IMR-90 (cell line): Measurements from ENCODE around the gene AMER2. TPM values are rescaled to one million over a fixed set of nuclear protein-coding genes. Genes with fewer than 3 reads are reported as not detected.

Source experiments
- ATAC-seq: fragments of 200-7000 bp; cut with Tn5 transposase; 2 replicates; pipeline ENCODE4 v1.9.1; 2020; ENCODE audit warnings: low read depth, mild to moderate bottlenecking, moderate library complexity
- BruUV-seq: library from RNA; stranded (reverse); fragments of 400-500 nt; replicated peaks from 2 replicates; lab custom pipeline; 2021; lab: Mats Ljungman, UMichigan
- CTCF ChIA-PET: fragments of 300-600 bp; formaldehyde crosslinking; extraction: SDS; loops from one replicate; lab custom pipeline; 2021; ENCODE audit warnings: antibody characterized with exemption; lab: Yijun Ruan, JAX
- POLR2A ChIA-PET: fragments of 300-600 bp; sonication (Branson Sonifier 250); formaldehyde crosslinking; loops from one replicate; lab custom pipeline; 2022; ENCODE audit warnings: antibody characterized with exemption; ENCODE audit not compliant: unreplicated experiment; lab: Charles Lee
- DNase-seq: peaks from one replicate; pipeline ENCODE4 v3.0.0; 2013
- H2AFZ ChIP-seq: replicated peaks from 2 replicates; pipeline ENCODE3; 2013; ENCODE audit warnings: low read length, mild to moderate bottlenecking; ENCODE audit not compliant: poor library complexity
- H2AK5ac ChIP-seq: 2 replicates; pipeline ENCODE4 v1.6.1; 2013; ENCODE audit warnings: low read depth, low read length, inconsistent platforms
- H2AK9ac ChIP-seq: replicated peaks from 2 replicates; pipeline ENCODE3; 2013; ENCODE audit warnings: mild to moderate bottlenecking, low read depth, low read length, moderate library complexity; ENCODE audit not compliant: poor library complexity
- H2BK120ac ChIP-seq: 2 replicates; pipeline ENCODE4 v1.6.1; 2013; ENCODE audit warnings: low read depth, low read length, inconsistent platforms
- H2BK15ac ChIP-seq: 3 replicates; pipeline ENCODE4 v1.6.1; 2013; ENCODE audit warnings: low read depth, low read length, inconsistent platforms
- H2BK20ac ChIP-seq: 2 replicates; pipeline ENCODE4 v1.6.1; 2013; ENCODE audit warnings: low read depth, mild to moderate bottlenecking, inconsistent platforms, low read length, moderate library complexity
- H2BK5ac ChIP-seq: 2 replicates; pipeline ENCODE4 v1.6.1; 2013; ENCODE audit warnings: mild to moderate bottlenecking, low read depth, low read length, inconsistent platforms; ENCODE audit not compliant: poor library complexity, severe bottlenecking
- H3K14ac ChIP-seq: replicated peaks from 2 replicates; pipeline ENCODE4 v1.6.1; 2013; ENCODE audit warnings: low read depth, low read length, inconsistent platforms
- H3K18ac ChIP-seq: 2 replicates; pipeline ENCODE4 v1.6.1; 2013; ENCODE audit warnings: low read depth, low read length, control low read depth
- H3K23ac ChIP-seq: 2 replicates; pipeline ENCODE4 v1.6.1; 2013; ENCODE audit warnings: low read depth, low read length, inconsistent platforms
- H3K27ac ChIP-seq: 2 replicates; pipeline ENCODE4 v1.5.1; 2013; ENCODE audit warnings: mild to moderate bottlenecking, control low read depth, low read length; ENCODE audit not compliant: insufficient read depth
- H3K27me3 ChIP-seq: 2 replicates; pipeline ENCODE4 v1.6.1; 2013; ENCODE audit warnings: low read length; ENCODE audit not compliant: control insufficient read depth, insufficient read depth
- H3K36me3 ChIP-seq: 2 replicates; pipeline ENCODE4 v1.6.1; 2013; ENCODE audit warnings: low read length, mixed read lengths; ENCODE audit not compliant: control insufficient read depth, insufficient read depth
- H3K4ac ChIP-seq: 2 replicates; pipeline ENCODE4 v1.6.1; 2013; ENCODE audit warnings: low read depth, low read length, inconsistent platforms
- H3K4me1 ChIP-seq: 2 replicates; pipeline ENCODE4 v1.6.1; 2013; ENCODE audit warnings: low read length, mixed read lengths; ENCODE audit not compliant: control insufficient read depth, insufficient read depth
- H3K4me2 ChIP-seq: 2 replicates; pipeline ENCODE4 v1.6.1; 2013; ENCODE audit warnings: low read depth, mild to moderate bottlenecking, control low read depth, low read length, moderate library complexity
- H3K4me3 ChIP-seq: 2 replicates; pipeline ENCODE4 v1.5.1; 2013; ENCODE audit warnings: low read depth, mild to moderate bottlenecking, control low read depth, low read length, moderate library complexity; ENCODE audit not compliant: insufficient read depth
- H3K56ac ChIP-seq: 2 replicates; pipeline ENCODE4 v1.6.1; 2013; ENCODE audit warnings: low read length, inconsistent platforms; ENCODE audit not compliant: insufficient read depth; ENCODE audit errors: extremely low read depth
- H3K79me1 ChIP-seq, 2 experiments: 2 replicates each; pipeline ENCODE4 v1.6.1; 2013; ENCODE audit warnings: low read length in 2 of 2, inconsistent platforms in 1 of 2, low read depth in 1 of 2
- H3K9ac ChIP-seq: 2 replicates; pipeline ENCODE4 v1.6.1; 2013; ENCODE audit warnings: low read depth, low read length, control low read depth
- H3K9me1 ChIP-seq: 2 replicates; pipeline ENCODE4 v1.6.1; 2013; ENCODE audit warnings: low read length, inconsistent platforms; ENCODE audit not compliant: insufficient read depth
- H3K9me3 ChIP-seq: 2 replicates; pipeline ENCODE4 v1.6.1; 2013; ENCODE audit warnings: low read length; ENCODE audit not compliant: control insufficient read depth, insufficient read depth
- H4K20me1 ChIP-seq: 2 replicates; pipeline ENCODE4 v1.6.1; 2013; ENCODE audit warnings: low read length, inconsistent platforms; ENCODE audit not compliant: insufficient read depth
- H4K5ac ChIP-seq: 2 replicates; pipeline ENCODE4 v1.6.1; 2013; ENCODE audit warnings: mild to moderate bottlenecking, low read depth, low read length, control low read depth
- H4K8ac ChIP-seq, 2 experiments: 2 replicates each; pipeline ENCODE4 v1.6.1; 2013; ENCODE audit warnings: low read depth in 2 of 2, low read length in 2 of 2, control low read depth in 1 of 2, inconsistent platforms in 1 of 2
- H4K91ac ChIP-seq: 2 replicates; pipeline ENCODE4 v1.6.1; 2013; ENCODE audit warnings: low read depth, low read length, inconsistent platforms; ENCODE audit not compliant: insufficient read depth
- CEBPB ChIP-seq: IDR thresholded peaks from 2 replicates; pipeline ENCODE4 v1.6.1; 2012; ENCODE audit warnings: low read depth, low read length, improper control_type of control experiment
- CHD1 ChIP-seq: IDR thresholded peaks from 2 replicates; pipeline ENCODE4 v1.6.1; 2012; ENCODE audit warnings: low read depth, low read length, improper control_type of control experiment
- FOS ChIP-seq: fragments of 150-350 bp; IDR thresholded peaks from 2 replicates; pipeline ENCODE4 v1.6.1; 2016; ENCODE audit warnings: low read depth, low read length
- MAFK ChIP-seq: IDR thresholded peaks from 2 replicates; pipeline ENCODE4 v1.6.1; 2012; ENCODE audit warnings: low read depth, low read length, improper control_type of control experiment
- MAZ ChIP-seq: IDR thresholded peaks from 2 replicates; pipeline ENCODE4 v1.6.1; 2012; ENCODE audit warnings: low read depth, mild to moderate bottlenecking, low read length, improper control_type of control experiment, moderate library complexity, borderline replicate concordance
- MXI1 ChIP-seq: IDR thresholded peaks from 2 replicates; pipeline ENCODE4 v1.6.1; 2012; ENCODE audit warnings: low read depth, mild to moderate bottlenecking, low read length, moderate library complexity, borderline replicate concordance
- NFE2L2 ChIP-seq: fragments of 150-350 bp; IDR thresholded peaks from 2 replicates; pipeline ENCODE4 v1.6.1; 2016; ENCODE audit warnings: low read depth, mild to moderate bottlenecking, low read length
- POLR2A ChIP-seq: IDR thresholded peaks from 2 replicates; pipeline ENCODE4 v1.6.1; 2012; ENCODE audit warnings: mild to moderate bottlenecking, low read depth, low read length
- RAD21 ChIP-seq: IDR thresholded peaks from 2 replicates; pipeline ENCODE4 v1.6.1; 2012; ENCODE audit warnings: low read length, improper control_type of control experiment
- RCOR1 ChIP-seq: IDR thresholded peaks from 2 replicates; pipeline ENCODE4 v1.6.1; 2012; ENCODE audit warnings: mild to moderate bottlenecking, low read length, improper control_type of control experiment; ENCODE audit not compliant: insufficient replicate concordance
- RFX5 ChIP-seq: IDR thresholded peaks from 2 replicates; pipeline ENCODE4 v1.8.0; 2012; ENCODE audit warnings: low read depth, mild to moderate bottlenecking, low read length, moderate library complexity
- SMC3 ChIP-seq: fragments of 150-350 bp; IDR thresholded peaks from 2 replicates; pipeline ENCODE4 v1.6.1; 2016; ENCODE audit warnings: low read depth, mild to moderate bottlenecking, antibody characterized with exemption, low read length, moderate library complexity
- WGBS, 2 experiments: methylation state at CpG; one replicate each; pipeline versions ENCODE4 v1.1.5 to v1.1.7; 2013; ENCODE audit warnings: missing lambda C conversion rate in 2 of 2; ENCODE audit not compliant: insufficient read length in 1 of 2; ENCODE audit errors: extremely low coverage in 2 of 2; 5-methylcytosine and 5-hydroxymethylcytosine counted together
- dilution Hi-C: fragments of 300-500 bp; cut with HindIII; formaldehyde crosslinking; loops from one replicate; pipeline ENCODE4 v1.14.3; 2018; ENCODE audit warnings: low sequenced_read_pairs; ENCODE audit not compliant: unreplicated experiment
- in situ Hi-C: fragments of 300-500 bp; cut with MboI; formaldehyde crosslinking; loops from 3 replicates; pipeline ENCODE4 v1.14.3; 2019; ENCODE audit warnings: low sequenced_read_pairs, inconsistent platforms, mixed read lengths
- intact Hi-C: fragments of 100-400 bp; cut with micrococcal nuclease; formaldehyde crosslinking; loops from 2 replicates; pipeline ENCODE4 v1.10.0; 2022
- polyA plus RNA-seq, 3 experiments: library from polyadenylated mRNA; depleted of rRNA; stranded (reverse); fragments of >200 nt; gene quantifications; 2 replicates each; pipeline ENCODE4 v1.2.3, GENCODE V29; 2012; ENCODE audit warnings: low replicate concordance in 1 of 3
- total RNA-seq: library from RNA; depleted of rRNA; stranded (reverse); fragments of >200 nt; gene quantifications from 2 replicates; pipeline ENCODE4 v1.2.3, GENCODE V29; 2012
- TF ChIP-seq, protein P1 (sequence below): fragments of 150-350 bp; IDR thresholded peaks from 2 replicates; pipeline ENCODE4 v1.6.1; 2017; ENCODE audit warnings: mild to moderate bottlenecking, antibody characterized with exemption, low read length, low read depth
- TF ChIP-seq, protein P2 (sequence below): fragments of 150-350 bp; IDR thresholded peaks from 2 replicates; pipeline ENCODE4 v1.6.1; 2016; ENCODE audit warnings: low read depth, mild to moderate bottlenecking, low read length, moderate library complexity, borderline replicate concordance
- TF ChIP-seq, protein P3 (sequence below): conservative IDR thresholded peaks from 2 replicates; pipeline ENCODE4 v1.5.1; 2012; ENCODE audit warnings: mild to moderate bottlenecking, low read depth, low read length, improper control_type of control experiment

AMER2 gene
- total and polyA plus RNA-seq, 2 of the 4 experiments (the other 2 are of a cell fraction) = not detected

DNA sequence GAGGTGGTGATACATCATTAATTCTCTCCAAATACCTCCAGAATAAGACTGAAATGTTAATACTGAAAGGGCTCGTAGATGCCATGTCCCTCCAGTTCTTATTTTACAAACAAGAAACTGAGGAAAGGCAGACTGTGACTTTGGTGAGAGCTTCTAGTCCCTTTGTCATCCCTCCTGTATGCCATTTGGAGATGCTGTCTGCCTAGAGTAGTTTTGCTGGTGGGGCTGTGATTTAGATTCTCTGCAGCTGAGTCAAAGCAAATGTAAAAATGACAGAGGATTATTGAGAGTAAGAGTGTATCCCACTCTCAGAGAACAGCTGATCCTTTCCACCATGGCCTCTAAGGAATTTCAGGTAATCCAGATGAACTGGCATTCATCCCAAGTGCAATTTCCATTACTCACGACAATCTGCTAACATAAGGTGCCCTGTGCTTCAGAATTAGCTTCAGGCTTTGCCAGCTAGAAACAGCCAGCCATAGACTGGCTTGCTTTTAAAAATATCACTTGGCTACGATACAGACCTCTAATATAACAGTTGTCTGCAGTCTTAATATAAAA is 59.3 kb downstream of the AMER2 start:
- Histone ChIP-seq H3K9me1 (no peaks in the 10 kb centered on the region), H3K9me3 (no peaks in the 10 kb centered on the region), H3K56ac (no peak overlapping the region), H3K27me3 (no peaks in the 10 kb centered on the region; the same call in 1 of the 2 replicates), H2AFZ (no peak overlapping the region), H3K27ac (no peak overlapping the region), H2BK20ac (no peak overlapping the region), H2BK120ac (no peak overlapping the region), H3K36me3 (no peaks in the 10 kb centered on the region), H4K91ac (no peak overlapping the region), H3K4me1 (no peaks in the 10 kb centered on the region), H4K5ac (no peak overlapping the region), H4K8ac (no peak overlapping the region), H4K20me1 (no peaks in the 10 kb centered on the region), H3K23ac (no peak overlapping the region), H3K4me3 (no peak overlapping the region), H2BK15ac (no peak overlapping the region), H3K4me2 (no peak overlapping the region), H3K79me1 (no peaks in the 10 kb centered on the region), H3K18ac (no peak overlapping the region), H3K9ac (no peak overlapping the region), H3K14ac (no peak overlapping the region), H2BK5ac (no peak overlapping the region), H3K4ac (no peak overlapping the region), H2AK9ac (no peak overlapping the region), H2AK5ac (no peak overlapping the region)
- DNase-seq (no peak), ATAC-seq (no peak)
- in situ Hi-C loops (no loop called here), intact Hi-C loops (no loop called here), dilution Hi-C loops (no loop called here)
- BruUV-seq = no TSS peak
- 14% methylated on average over 1 of the region's 3 CpGs; no CpG with 5 or more reads in 1 of the 2 experiments for WGBS, 2 experiments
- ChIA-PET CTCF (interaction anchor here (2.6 kb wide), 1 partner anchor 10 kb away, joined by 14 read pairs; no protein-coding TSS in a partner anchor), POLR2A (no interaction called here)
- TF ChIP-seq, protein P1, sequence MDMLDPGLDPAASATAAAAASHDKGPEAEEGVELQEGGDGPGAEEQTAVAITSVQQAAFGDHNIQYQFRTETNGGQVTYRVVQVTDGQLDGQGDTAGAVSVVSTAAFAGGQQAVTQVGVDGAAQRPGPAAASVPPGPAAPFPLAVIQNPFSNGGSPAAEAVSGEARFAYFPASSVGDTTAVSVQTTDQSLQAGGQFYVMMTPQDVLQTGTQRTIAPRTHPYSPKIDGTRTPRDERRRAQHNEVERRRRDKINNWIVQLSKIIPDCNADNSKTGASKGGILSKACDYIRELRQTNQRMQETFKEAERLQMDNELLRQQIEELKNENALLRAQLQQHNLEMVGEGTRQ = no peak
- TF ChIP-seq RAD21 (no peak), MXI1 (no peak), SMC3 (no peak), MAFK (no peak), RCOR1 (no peak), CEBPB (no peak), CHD1 (no peak), MAZ (no peak), NFE2L2 (no peak), POLR2A (no peak), RFX5 (no peak), FOS (no peak)
- TF ChIP-seq, protein P2, sequence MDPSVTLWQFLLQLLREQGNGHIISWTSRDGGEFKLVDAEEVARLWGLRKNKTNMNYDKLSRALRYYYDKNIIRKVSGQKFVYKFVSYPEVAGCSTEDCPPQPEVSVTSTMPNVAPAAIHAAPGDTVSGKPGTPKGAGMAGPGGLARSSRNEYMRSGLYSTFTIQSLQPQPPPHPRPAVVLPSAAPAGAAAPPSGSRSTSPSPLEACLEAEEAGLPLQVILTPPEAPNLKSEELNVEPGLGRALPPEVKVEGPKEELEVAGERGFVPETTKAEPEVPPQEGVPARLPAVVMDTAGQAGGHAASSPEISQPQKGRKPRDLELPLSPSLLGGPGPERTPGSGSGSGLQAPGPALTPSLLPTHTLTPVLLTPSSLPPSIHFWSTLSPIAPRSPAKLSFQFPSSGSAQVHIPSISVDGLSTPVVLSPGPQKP = no peak
- TF ChIP-seq, protein P3, sequence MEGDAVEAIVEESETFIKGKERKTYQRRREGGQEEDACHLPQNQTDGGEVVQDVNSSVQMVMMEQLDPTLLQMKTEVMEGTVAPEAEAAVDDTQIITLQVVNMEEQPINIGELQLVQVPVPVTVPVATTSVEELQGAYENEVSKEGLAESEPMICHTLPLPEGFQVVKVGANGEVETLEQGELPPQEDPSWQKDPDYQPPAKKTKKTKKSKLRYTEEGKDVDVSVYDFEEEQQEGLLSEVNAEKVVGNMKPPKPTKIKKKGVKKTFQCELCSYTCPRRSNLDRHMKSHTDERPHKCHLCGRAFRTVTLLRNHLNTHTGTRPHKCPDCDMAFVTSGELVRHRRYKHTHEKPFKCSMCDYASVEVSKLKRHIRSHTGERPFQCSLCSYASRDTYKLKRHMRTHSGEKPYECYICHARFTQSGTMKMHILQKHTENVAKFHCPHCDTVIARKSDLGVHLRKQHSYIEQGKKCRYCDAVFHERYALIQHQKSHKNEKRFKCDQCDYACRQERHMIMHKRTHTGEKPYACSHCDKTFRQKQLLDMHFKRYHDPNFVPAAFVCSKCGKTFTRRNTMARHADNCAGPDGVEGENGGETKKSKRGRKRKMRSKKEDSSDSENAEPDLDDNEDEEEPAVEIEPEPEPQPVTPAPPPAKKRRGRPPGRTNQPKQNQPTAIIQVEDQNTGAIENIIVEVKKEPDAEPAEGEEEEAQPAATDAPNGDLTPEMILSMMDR = no peak
